Endometrial microvascular endothelial cells (primary cell): ENCODE measurements around the gene CLK1. TPM values are rescaled to one million over a fixed set of nuclear protein-coding genes. Genes with fewer than 3 reads are reported as not detected.

Source experiments
- in situ Hi-C: cut with HindIII; loops from 2 replicates; pipeline ENCODE4 v1.10.0; 2017; ENCODE audit warnings: low sequenced_read_pairs, low pct_unique_long_range_greater_than_20kb; ENCODE audit errors: inconsistent ontology term
- total RNA-seq: library from RNA; depleted of rRNA; stranded (reverse); fragments of >200 nt; gene quantifications from one replicate; pipeline ENCODE4 v1.2.3, GENCODE V29; 2015; ENCODE audit errors: inconsistent ontology term

The CLK1 gene
- total RNA-seq, 1 donor from 2014 or later: 36.3 TPM

DNA sequence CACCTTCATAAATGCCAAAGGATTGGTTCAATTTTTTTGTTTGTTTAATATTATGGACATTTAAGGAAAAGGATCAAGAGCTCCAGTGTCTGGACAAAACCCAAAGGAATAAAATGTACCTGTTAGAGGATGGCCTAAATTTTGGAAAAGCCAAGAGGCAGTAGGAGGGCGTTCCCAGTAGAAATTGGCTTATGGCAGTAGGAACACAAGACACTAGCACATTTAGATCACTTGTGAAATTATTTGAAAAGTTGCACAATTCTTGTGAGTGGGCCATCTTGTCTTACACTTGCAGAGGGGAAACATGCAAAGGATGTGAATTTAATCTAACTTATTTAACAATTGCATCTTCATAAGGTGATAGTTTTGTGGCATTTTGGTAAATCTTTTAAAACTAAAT lies 49.5 kb downstream of the CLK1 start:
- in situ Hi-C loops: no loop called here

DNA sequence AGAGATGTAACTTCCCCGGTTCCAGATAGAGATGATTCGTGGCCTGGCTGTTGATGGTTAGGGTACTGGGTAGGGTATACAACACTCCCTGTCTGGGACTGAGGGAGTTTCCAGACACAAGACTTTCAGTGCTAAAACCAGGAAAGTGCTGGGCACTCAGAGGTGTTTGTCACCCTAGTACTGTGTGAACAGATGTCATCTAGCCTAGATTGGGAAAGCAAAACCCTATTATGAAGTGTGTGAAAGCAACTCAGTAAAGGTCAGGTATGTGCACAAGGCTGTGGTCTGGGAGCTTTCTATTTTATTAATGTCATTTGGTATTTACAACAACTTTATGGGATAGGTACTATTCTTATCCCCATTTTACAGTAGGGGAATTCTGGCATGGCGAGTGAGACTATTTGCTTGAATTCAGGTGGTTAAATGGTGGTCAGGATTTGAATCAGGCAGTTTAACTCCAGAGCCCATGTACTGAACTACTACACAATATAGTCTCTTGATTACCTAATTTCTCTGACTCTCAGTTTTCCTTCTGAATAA lies 50.1 kb downstream of the CLK1 start:
- in situ Hi-C loops: no loop called here

DNA sequence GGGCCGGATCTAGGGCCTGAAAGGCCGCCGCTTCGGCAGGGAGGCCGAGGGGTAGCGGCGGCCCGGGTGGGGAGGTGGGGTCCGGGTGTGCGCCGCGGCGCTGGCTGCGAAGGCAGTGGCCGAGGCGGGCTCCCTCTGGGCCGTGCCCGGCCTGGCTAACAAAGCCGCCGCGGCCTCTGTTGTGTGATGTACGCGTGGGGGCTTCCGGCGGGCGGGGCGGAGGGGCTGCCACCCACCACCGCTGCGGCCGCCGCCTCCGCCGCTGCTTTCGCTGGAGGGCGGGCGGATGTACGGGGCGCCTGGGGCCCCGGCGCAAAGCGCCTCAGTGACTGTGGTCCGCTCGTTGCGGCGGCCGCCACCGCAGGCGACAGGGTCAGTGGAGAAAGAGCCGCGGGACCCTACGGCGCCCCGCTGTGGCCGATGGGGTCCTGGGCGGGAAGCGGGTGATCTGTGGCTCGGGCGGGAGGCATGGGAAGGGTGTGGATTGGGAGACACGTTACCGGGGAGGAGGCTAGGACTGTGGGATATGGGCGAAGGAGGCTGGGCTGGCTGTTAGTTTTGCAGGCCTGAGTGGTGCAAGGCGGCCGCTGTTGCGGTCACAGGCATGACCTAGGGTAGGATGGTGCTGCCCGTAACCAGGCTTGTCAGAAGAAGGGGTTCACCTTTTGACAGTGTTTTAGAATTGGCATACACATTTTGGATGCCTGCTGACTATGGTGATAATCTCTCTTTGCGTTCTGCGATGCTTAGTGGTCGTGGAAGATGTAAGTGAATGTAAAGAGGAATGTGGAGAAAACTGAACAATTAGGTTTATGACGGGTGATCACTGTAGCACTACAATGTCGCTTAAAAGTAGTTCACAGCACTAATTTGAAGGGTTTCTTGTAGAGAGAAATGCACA lies 52.1 kb downstream of the CLK1 start:
- in situ Hi-C loops: no loop called here

DNA sequence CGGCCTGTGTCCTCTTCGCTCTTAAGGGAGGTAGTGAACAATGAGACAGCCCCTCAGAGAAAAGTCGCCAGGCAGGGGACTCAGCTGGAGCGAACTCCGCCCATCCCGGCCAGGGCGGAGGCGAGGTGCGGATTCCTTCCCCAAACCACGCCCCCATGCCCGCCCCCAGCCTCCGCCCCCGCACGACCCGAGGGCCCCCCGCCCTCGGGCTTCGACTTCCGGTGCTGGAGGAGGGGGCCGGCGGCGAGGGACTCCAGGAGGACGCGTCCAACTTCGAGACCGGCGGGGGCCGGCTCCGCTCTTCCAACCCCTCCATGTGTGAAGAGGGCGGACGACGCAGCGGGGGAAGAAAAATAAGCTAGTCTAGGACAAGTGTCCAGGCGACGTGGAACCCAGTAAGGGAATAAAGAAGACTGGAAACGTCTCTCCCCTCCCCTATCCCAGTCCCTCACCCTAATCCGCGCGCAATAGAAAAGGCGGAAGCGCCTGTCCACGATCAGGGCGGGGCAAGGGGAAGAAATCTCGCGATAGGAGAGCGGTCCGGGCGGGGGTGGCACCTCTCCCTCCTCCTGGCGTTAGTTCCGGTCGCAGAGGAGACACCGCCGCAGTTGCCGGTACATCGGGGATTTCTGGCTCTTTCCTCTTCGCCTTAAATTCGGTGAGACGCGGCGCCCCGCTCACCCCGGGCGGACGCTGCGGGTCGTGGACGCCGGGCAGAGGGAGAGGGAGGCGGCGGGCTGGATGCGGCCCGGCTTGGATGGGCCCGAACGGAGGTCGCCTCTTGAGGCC lies 52.9 kb downstream of the CLK1 start, which contains the start of gene BZW1:
Gene BZW1 (plus strand): TSS at position 578 of the 789 bp plus-strand sequence. CDS start 1,308 bp downstream, outside the sequence.
- in situ Hi-C loops: no loop called here

DNA sequence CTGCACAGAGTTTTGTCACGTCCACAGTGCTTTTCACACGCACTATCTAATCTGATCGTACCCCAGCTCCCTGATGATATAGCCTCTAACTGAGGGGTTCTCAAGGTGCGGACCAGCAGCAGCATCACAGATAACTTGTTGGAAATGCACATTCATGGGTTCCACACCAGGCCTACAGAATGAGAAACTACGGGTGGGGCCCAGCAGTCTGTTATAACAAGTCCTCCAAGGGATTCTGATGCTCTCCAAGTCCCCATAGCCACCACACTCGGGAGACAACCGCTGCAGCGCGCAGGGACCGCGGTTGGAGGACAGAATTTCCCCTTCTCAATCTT lies 53.5 kb downstream of the CLK1 start:
- in situ Hi-C loops: no loop called here

DNA sequence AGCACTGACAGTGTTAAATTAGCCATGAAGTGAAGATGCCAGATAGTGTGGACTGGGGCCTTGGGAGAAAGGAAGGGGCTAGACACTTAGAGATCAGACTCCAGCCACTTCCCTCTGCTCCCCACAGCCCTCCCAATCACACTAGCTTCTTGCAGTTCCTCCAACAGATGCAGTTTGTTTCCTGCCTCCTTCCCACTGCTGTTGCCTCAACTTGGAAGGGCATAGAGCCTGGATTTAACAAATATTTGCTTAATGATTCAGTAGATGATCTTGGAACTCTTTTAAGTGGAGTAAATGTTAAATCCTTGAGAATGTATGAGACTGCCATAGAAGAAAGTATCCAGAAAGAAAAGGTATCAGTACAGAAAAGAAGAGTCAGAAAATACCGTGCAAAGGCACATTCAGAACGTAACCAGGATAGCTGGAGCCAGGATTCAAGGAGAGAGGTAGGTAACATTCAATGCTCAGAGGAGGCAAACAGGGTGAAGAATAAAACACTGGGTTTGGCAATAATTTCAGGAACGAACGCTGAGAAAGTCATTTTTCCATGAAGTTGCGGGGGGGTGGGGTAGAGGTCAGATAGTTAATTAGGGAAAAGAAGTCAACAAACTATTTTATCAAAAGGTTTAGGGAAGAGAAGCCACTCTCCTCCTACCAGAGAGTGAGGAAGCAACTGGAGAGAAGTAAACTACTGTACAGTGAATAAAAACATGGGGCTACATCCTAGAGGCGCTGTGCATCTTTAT lies 54.0 kb downstream of the CLK1 start:
- in situ Hi-C loops: no loop called here

DNA sequence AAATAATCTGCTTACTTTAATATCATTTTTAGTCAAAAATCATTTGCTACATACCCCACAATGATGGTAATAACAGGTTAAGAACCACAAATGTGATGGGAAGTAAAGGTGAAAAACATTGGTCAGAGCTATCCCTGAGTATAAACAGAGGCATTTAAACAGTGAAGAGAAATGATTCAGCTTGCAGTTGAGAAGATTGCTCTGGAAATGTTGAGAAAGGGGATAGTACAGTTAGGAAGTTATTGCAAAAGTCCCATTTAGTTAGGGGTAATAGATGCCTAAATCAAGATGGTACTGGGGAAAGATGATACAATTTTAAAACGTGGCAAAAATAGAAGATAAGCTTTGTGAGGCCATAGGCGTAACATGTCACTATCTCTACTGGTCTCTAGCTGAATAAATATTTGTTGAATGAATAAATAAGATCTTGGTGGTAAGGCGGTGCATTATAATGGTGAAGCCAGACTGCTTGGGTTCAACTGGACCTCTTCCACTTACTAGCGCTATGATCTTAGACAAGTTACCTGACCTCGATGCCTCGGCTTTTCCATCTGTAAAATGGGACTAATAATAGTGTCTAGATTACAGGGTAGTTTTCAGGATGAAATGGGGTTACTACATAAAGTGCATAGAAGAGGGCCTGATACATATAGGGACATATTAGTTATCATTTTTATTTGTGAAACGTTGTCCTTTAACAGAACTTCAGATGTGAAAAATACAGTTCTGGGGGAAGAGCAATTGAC lies 54.8 kb downstream of the CLK1 start:
- in situ Hi-C loops: no loop called here

Other genes with a start within 250 kb of the CLK1 start
- 578 TPM for gene BZW1, start 52.7 kb downstream of the CLK1 start, total RNA-seq
- gene PPIL3, start 24.4 kb upstream of the CLK1 start, total RNA-seq: 24.3 TPM
- 18.8 TPM for gene NIF3L1, start 24.7 kb upstream of the CLK1 start, total RNA-seq
- 31.4 TPM for gene ORC2, start 99.0 kb upstream of the CLK1 start, total RNA-seq
- gene HYCC2, start 207.0 kb upstream of the CLK1 start, total RNA-seq: 7.3 TPM
- 108 TPM for gene NDUFB3, start 207.3 kb upstream of the CLK1 start, total RNA-seq